Large intestine (tissue), 12 donors: ENCODE results near the gene SLC2A3. TPM values are rescaled to one million over a fixed set of nuclear protein-coding genes. Genes with fewer than 3 reads are reported as not detected.
"Not testable (repeated sequence)": the region's sequence is repeated elsewhere in the genome, so short reads cannot be mapped to it uniquely, and the experiment has no call there.

Experiments
- DNase-seq, 2 donors: peaks; one replicate each; pipeline versions ENCODE4 v3.0.0 to v3.0.0-alpha.2; 2013
- H3K27ac ChIP-seq: one replicate; pipeline ENCODE4 v1.5.1; 2013; ENCODE audit warnings: low read length
- H3K27me3 ChIP-seq: 2 replicates; pipeline ENCODE4 v1.6.1; 2013; ENCODE audit warnings: low read length; ENCODE audit not compliant: control insufficient read depth, insufficient read depth
- H3K36me3 ChIP-seq: 2 replicates; pipeline ENCODE4 v1.6.1; 2013; ENCODE audit warnings: low read length; ENCODE audit not compliant: control insufficient read depth, insufficient read depth
- H3K4me1 ChIP-seq: one replicate; pipeline ENCODE4 v1.6.1; 2013; ENCODE audit warnings: low read length; ENCODE audit not compliant: control insufficient read depth, insufficient read depth
- H3K4me3 ChIP-seq: one replicate; pipeline ENCODE4 v1.5.1; 2013; ENCODE audit warnings: low read length
- H3K9me3 ChIP-seq: one replicate; pipeline ENCODE4 v1.6.1; 2013; ENCODE audit warnings: mild to moderate bottlenecking, low read depth, low read length, moderate library complexity; ENCODE audit not compliant: control insufficient read depth
- WGBS: methylation state at CpG from one replicate; pipeline ENCODE4 v1.1.5; 2013; ENCODE audit warnings: low lambda C conversion rate; ENCODE audit not compliant: insufficient coverage; 5-methylcytosine and 5-hydroxymethylcytosine counted together
- long read RNA-seq, 11 donors: transcript quantifications; one replicate each; lab custom pipeline, GENCODE V29; 2026
- polyA plus RNA-seq: library from polyadenylated mRNA; unstranded; fragments of 120-200 nt; gene quantifications from one replicate; pipeline ENCODE4 v1.2.1, GENCODE V29; 2013

The SLC2A3 gene
- polyA plus RNA-seq: 26.7 TPM
- long read RNA-seq, donor 1: 0 reads
- long read RNA-seq, donor 2, partial matches to known transcripts: 0 of 1 reads
- long read RNA-seq, donor 2, other reads (novel, unspliced or antisense): 0 of 1 reads
- long read RNA-seq, donor 3: 0 reads
- long read RNA-seq, donor 4: 0 reads
- long read RNA-seq, donor 5: 0 reads
- long read RNA-seq, donor 6, partial matches to known transcripts: 0 of 1 reads
- long read RNA-seq, donor 6, other reads (novel, unspliced or antisense): 0 of 1 reads
- long read RNA-seq, donor 7, partial matches to known transcripts: 0 of 3 reads
- long read RNA-seq, donor 7, other reads (novel, unspliced or antisense): 0 of 3 reads
- long read RNA-seq, donor 8, transcript SLC2A3-201 (10 exons, 3,915 nt): major isoform, 5 of 6 reads
- long read RNA-seq, donor 8, partial matches to known transcripts: 0 of 6 reads
- long read RNA-seq, donor 8, other reads (novel, unspliced or antisense): 0 of 6 reads
- long read RNA-seq, donor 9, partial matches to known transcripts: 0 of 4 reads
- long read RNA-seq, donor 9, other reads (novel, unspliced or antisense): 0 of 4 reads
- long read RNA-seq, donor 10, partial matches to known transcripts: 0 of 2 reads
- long read RNA-seq, donor 10, other reads (novel, unspliced or antisense): 0 of 2 reads
- long read RNA-seq, donor 11, full-length matches to known transcripts: 1 of 1 reads
- long read RNA-seq, donor 11, partial matches to known transcripts: 0 of 1 reads
- long read RNA-seq, donor 11, other reads (novel, unspliced or antisense): 0 of 1 reads

GRCh38 chr12:7935590-7936581 is at the start of gene SLC2A3:
Gene SLC2A3, minus strand, starts transcription at chr12:7936187. Its CDS starts 153 bp downstream, at chr12:7936034.
- Histone ChIP-seq H3K36me3 (peaks cover 4% of the 10 kb centered on the region), H3K4me1 (no peaks in the 10 kb centered on the region), H3K27me3 (no peaks in the 10 kb centered on the region), H3K4me3 (peak within 1 kb of the TSS; percentile 52), H3K27ac (peak within 1 kb of the TSS; percentile 58), H3K9me3 (no peaks in the 10 kb centered on the region)
- no CpG with 5 or more reads among the region's 15 CpGs for WGBS
- peak; percentile 59 to 66 for DNase-seq

GRCh38 chr12:7984900-7985299 is 48.9 kb upstream of the SLC2A3 start:
- 100% methylated on average over 1 of the region's 5 CpGs for WGBS
- Histone ChIP-seq H3K9me3 (no peaks in the 10 kb centered on the region), H3K27ac (no peak overlapping the region), H3K36me3 (no peaks in the 10 kb centered on the region), H3K4me3 (no peak overlapping the region), H3K4me1 (no peaks in the 10 kb centered on the region), H3K27me3 (no peaks in the 10 kb centered on the region)
- no peak for DNase-seq

GRCh38 chr12:7983460-7983859 is 47.5 kb upstream of the SLC2A3 start:
- H3K36me3 ChIP-seq, H3K4me3 ChIP-seq, H3K27ac ChIP-seq, H3K27me3 ChIP-seq, H3K4me1 ChIP-seq, H3K9me3 ChIP-seq, DNase-seq: not testable (repeated sequence)
- no CpG with 5 or more reads among the region's 1 CpG for WGBS

GRCh38 chr12:7983019-7983418 is 47.0 kb upstream of the SLC2A3 start:
- not testable (repeated sequence) for H3K36me3 ChIP-seq, DNase-seq, H3K27ac ChIP-seq, H3K27me3 ChIP-seq, H3K4me1 ChIP-seq, H3K4me3 ChIP-seq, H3K9me3 ChIP-seq
- no CpG with 5 or more reads among the region's 11 CpGs for WGBS

- not testable (repeated sequence) for H3K36me3 ChIP-seq, H3K4me1 ChIP-seq, H3K27me3 ChIP-seq, H3K4me3 ChIP-seq, DNase-seq, H3K27ac ChIP-seq, H3K9me3 ChIP-seq
- WGBS: no CpG with 5 or more reads among the region's 2 CpGs
Observed at GRCh38 chr12:7982332-7982735, 46.3 kb upstream of the SLC2A3 start.

- WGBS: no CpG with 5 or more reads among the region's 4 CpGs
- Histone ChIP-seq H3K4me3 (no peak overlapping the region), H3K27me3 (no peaks in the 10 kb centered on the region), H3K27ac (no peak overlapping the region), H3K4me1 (no peaks in the 10 kb centered on the region), H3K9me3 (no peaks in the 10 kb centered on the region), H3K36me3 (no peaks in the 10 kb centered on the region)
- no peak for DNase-seq
Observed at GRCh38 chr12:7981446-7981845, 45.5 kb upstream of the SLC2A3 start.

GRCh38 chr12:7977351-7978124 is 41.6 kb upstream of the SLC2A3 start:
- not testable (repeated sequence) for H3K4me3 ChIP-seq, H3K36me3 ChIP-seq, H3K27ac ChIP-seq, DNase-seq, H3K4me1 ChIP-seq, H3K9me3 ChIP-seq, H3K27me3 ChIP-seq
- no CpG with 5 or more reads among the region's 13 CpGs for WGBS

- no peaks in the 10 kb centered on the region for H3K36me3 ChIP-seq
- peaks cover 5% of the 10 kb centered on the region for H3K4me1 ChIP-seq
- no peak overlapping the region for H3K4me3 ChIP-seq
- WGBS: 80% methylated on average over 1 of the region's 6 CpGs
- no peaks in the 10 kb centered on the region for H3K9me3 ChIP-seq
- H3K27me3 ChIP-seq: peaks cover 21% of the 10 kb centered on the region
- no peak overlapping the region for H3K27ac ChIP-seq
- no peak for DNase-seq
Observed at GRCh38 chr12:7973457-7973825, 37.5 kb upstream of the SLC2A3 start.

- no peaks in the 10 kb centered on the region for H3K9me3 ChIP-seq
- H3K36me3 ChIP-seq: no peaks in the 10 kb centered on the region
- H3K4me1 ChIP-seq: peaks cover 5% of the 10 kb centered on the region
- no peak for DNase-seq
- no peak overlapping the region for H3K4me3 ChIP-seq
- 90% methylated on average over 2 of the region's 19 CpGs for WGBS
- H3K27me3 ChIP-seq: peaks cover 21% of the 10 kb centered on the region
- H3K27ac ChIP-seq: no peak overlapping the region
Observed at GRCh38 chr12:7972734-7973456, 36.9 kb upstream of the SLC2A3 start.
